ENCODE measurements around the gene SLC9A8.
A peak's percentile ranks its signal among the peaks of the same experiment; 100 is the strongest.
"Not testable (repeated sequence)": the region's sequence is repeated elsewhere in the genome, so short reads cannot be mapped to it uniquely, and the experiment has no call there.

SLC9A8 gene

DNA sequence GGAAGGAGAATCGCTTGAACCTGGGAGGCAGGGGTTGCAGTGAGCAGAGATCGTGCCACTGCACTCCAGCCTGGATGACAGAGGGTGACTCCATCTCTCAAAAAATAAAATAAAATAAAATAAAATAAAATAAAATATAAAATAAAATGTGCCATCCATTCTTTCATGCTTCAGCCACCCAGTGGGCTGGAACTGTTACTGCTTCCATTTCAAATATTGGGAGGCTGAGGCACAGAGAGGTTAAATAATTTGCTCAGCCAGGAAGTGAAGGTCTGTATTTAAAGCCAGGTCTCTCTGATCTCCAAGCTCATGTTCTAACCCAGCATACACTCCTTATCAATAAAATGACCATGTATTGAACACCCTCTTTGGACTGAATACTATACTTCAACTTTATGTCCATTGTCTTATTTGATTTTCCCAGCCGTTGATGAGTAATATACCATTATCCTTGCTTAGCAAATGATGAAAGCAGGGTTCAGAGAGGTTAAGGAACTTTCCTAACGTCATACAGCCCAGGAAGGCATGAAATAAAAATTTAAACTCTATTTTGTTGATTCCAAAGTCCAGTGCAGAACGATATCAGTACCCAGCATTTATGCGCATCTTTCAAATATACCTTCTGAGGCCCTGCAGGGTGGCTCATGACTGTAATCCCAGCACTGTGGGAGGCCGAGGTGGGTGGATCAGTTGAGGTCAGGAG, 25.8 kb upstream of the SLC9A8 start:
- peak; percentile 41 for DNase-seq (ENCODE audit: low spot score)

GRCh38 chr20:49787371-49788357, 25.0 kb upstream of the SLC9A8 start:
- DNase-seq (ENCODE audit: low spot score): no peak

DNA sequence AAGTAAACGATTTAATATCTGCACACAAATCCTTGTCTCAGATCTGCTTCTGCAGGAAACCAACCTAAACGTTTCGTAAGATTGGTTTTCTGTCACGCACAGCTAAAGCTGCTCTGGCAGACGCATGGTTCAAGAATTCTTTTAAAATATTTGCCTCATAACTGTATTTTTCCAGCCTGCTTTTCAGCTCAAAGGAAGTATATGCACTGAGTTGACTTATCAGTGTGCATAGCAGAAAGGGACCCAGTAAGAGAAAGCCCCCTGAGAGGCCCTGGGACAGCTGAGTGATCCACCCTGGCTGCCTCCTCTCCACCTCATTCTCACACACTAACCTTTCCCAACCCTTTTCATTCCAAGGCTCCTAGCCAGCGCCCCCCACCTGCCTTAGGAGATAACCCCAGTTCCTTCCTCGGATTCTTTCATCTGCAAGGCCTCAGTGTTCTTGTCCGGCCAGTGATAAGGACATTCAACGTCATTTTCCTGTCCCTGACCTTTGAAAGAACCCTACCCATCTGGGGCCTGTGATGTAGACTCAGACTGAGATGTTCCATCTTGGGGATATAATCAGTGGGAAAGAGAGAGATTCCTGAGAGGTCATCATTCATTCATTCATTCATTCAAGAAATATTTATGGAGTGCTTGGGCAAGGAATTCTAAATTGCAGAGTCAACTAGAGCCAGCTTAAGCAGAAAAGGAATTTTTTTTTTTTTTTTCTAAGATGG, 22.4 kb upstream of the SLC9A8 start:
- DNase-seq (ENCODE audit: low spot score): peak; percentile 40

GRCh38 chr20:49791165-49791564, 21.5 kb upstream of the SLC9A8 start:
- no peak for DNase-seq (ENCODE audit: low spot score)

DNA sequence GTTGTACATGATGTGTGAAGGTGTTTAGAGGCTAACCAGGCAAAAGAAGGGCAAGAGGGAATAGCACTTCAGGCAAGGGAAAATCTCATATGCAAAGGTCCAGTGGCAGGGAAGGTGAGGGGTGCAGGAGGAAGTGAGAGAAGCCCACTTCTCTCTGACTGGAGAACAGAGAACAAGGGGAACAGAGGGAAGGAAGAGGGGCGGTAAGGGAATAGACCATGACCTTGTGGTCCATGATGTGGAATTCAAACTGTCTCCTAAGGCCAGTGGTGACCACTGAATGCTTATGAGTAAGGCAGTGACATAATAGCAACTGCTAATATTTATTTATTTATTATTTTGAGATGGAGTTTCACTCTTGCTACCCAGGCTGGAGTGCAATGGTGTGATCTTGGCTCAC, 20.6 kb upstream of the SLC9A8 start:
- no peak for DNase-seq (ENCODE audit: low spot score)

GRCh38 chr20:49792611-49793010, 20.0 kb upstream of the SLC9A8 start:
- DNase-seq (ENCODE audit: low spot score): no peak

- no peak for DNase-seq (ENCODE audit: low spot score)
Measured at GRCh38 chr20:49794336-49795134, 18.1 kb upstream of the SLC9A8 start.

DNA sequence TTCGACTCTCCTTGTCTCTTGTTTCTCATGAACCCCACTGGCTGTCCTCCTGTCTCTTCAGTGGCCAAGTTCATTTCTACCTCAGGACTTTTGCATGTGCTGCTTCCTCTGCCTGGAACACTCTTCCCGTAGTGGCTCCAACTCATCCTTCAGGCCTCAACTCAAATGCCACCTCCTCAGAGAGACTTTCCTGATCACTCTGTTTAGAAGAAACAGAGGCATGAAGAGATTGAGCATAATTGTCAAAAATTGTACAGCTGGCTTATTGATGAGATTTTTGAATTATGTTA, 17.5 kb upstream of the SLC9A8 start:
- DNase-seq (ENCODE audit: low spot score): no peak

DNA sequence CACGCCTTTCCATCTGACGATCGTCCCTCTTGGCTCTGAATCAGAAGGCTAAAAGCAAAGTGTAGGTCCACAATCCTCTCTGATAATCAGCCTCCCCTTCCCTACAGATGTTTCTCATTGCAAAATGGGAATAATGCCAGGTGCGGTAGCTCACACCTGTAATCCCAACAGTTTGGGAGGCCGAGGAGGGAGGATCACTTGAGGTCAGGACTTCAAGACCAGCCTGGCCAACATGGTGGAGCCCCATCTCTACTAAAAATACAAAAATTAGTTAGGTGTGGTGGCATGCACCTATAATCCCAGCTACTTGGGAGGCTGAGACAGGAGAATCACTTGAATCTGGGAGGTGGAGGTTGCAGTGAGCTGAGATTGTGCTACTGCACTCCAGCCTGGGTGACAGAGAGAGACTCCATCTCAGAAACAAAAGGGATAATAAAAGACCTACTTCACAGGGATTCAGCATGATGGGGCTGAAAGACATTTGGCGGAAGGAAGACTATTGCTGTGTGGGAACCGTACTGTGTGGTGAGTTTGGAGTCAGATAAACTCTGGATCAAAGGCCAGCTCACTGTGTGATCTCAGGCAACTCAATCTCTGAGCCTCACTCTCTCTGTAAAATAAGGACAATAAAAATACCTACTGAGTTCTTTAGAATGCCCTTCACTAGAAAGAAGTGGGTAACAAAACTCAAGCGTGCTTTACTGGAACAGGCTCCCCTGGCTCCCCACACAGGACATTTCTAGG, 15.9 kb upstream of the SLC9A8 start:
- no peak for DNase-seq (ENCODE audit: low spot score)

- DNase-seq (ENCODE audit: low spot score): no peak
Measured at GRCh38 chr20:49797344-49797615, 15.3 kb upstream of the SLC9A8 start.

- no peak for DNase-seq (ENCODE audit: low spot score)
Measured at GRCh38 chr20:49798718-49799117, 13.9 kb upstream of the SLC9A8 start.

DNA sequence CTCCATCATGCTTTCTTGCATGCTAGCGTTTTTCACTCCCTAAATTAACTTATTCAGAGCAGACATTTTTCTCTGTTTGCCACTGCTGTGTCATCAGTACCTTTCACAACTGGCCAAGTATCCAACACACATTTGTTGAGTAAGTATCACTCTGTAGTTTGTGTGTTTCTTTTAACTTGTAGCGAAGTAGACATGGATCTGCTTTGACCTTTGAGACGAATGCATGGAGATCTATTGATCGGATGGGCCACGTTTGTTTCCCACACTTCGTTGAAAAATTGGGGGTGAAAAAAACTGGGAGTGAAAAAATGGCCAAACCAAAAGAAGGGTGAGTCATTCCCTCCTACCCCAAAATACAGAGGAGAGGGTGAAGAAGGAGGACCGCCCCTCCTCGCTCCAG, 12.9 kb upstream of the SLC9A8 start:
- no peak for DNase-seq (ENCODE audit: low spot score)

DNA sequence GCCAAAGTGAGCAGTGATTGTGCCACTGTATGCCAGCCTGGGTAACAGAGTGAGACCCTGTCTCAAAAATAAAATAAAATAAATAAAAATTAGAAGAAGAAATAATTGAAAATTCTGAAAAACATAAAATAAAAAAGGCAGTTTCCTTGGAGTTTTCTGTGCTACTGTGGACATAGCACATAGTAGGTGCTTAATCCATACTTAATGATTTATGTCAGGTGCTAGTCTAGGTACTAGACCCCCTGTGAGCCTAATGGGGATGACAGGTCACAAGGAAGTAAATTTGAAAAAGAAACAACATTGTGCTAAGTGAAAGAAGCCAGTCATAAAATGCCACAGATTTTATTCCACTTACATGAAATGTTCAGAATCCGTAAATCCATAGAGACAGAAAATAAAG, 9.2 kb upstream of the SLC9A8 start:
- DNase-seq (ENCODE audit: low spot score): no peak

DNA sequence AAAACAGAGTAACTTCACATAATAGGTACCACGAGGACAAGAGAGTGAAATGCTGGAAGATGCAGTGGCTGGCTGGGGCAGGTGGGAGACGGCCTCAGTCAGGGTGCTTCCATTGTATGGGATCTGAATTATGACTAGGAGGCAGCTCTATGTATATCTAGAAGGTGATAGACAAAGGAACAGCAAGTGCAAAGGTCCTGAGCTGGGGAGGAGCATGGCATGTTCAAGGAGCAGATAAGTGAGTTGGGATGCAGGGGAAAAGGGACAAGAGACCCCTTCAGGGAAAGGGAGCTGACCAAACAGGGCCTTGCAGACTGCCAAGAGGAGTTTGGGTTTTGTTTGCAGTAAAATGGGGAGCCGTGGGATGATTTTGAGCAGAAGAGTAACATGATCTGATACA, 8.3 kb upstream of the SLC9A8 start:
- DNase-seq (ENCODE audit: low spot score): no peak

- DNase-seq (ENCODE audit: low spot score): not testable (repeated sequence)
Measured at GRCh38 chr20:49805224-49805876, 7.3 kb upstream of the SLC9A8 start.

- DNase-seq (ENCODE audit: low spot score): no peak
Measured at GRCh38 chr20:49808753-49809152, 3.9 kb upstream of the SLC9A8 start.

DNA sequence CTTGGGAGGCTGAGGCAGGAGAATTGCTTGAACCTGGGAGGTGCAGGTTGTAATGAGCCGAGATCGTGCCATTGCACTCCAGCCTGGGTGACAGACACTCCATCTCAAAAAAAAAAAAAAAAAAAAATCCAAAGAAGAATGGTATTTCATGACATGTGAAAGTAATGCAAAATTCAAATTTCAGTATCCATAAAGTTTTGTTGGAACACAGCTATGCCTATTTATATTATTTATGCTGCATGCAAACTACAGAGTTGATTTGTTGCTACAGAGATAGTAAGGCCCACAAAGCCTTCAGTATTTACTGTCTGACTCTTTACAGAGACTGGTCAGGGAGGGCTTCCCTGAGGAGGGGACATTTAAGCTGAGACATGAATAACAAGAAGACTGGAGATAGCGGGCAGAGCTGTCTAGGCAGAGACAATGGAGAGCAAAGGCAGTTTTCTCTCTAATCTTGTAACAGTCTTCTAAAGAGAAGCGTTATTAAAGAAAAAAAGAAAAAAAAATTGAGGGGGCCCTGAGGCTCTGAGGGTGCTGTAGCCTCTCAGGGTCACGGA, 2.7 kb upstream of the SLC9A8 start:
- no peak for DNase-seq (ENCODE audit: low spot score)

GRCh38 chr20:49810491-49811190, 2.0 kb upstream of the SLC9A8 start:
- DNase-seq (ENCODE audit: low spot score): no peak

DNA sequence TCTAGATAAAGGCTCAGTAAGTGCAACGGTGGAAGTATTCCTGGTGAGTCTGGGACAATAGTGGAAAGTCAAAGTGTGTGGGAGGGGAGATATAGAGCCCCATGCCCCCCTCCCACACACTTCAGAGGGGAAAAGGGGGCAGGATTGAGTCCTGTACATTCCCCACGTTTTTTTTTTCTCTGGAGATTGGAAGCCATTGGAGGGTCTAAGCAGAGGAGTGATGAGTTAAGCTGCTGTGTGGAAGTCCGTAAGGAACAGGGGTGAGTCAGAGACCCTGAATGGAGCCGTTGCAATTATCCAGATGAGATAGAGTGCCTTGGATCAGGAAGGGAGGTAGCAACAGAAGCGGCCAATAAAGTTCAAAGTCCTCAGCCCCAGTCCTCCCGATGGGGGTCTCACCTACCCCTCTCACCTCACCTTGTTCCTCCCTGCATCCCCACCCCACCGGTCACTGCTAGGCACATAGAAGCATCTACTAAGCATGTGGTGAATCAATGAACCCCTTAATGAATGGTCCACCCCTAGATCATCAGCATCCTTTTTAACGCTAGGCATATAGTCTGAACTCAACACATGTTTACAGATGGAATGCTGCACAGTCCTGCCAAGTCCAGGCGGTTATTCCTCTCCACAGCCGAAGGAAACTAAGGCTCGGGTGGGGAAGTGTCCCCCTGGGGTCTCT, 662 bp upstream of the SLC9A8 start:
- DNase-seq (ENCODE audit: low spot score): no peak
